Upper lobe of right lung (tissue), 1 donor: ENCODE results near the gene MTMR6. TPM values are rescaled to one million over a fixed set of nuclear protein-coding genes. Genes with fewer than 3 reads are reported as not detected.
A peak's percentile ranks its signal among the peaks of the same experiment; 100 is the strongest.

Experiments
- ATAC-seq: fragments of 200-7000 bp; cut with Tn5 transposase; one replicate; pipeline ENCODE4 v1.9.1; 2020; ENCODE audit warnings: mild to moderate bottlenecking, moderate library complexity
- DNase-seq: peaks from one replicate; pipeline ENCODE4 v3.0.0-alpha.2; 2020
- H3K27ac ChIP-seq: fragments of 200-600 bp; one replicate; pipeline ENCODE4 v1.8.0; 2022
- H3K27me3 ChIP-seq: fragments of 200-600 bp; one replicate; pipeline ENCODE4 v1.8.0; 2022; ENCODE audit warnings: mild to moderate bottlenecking
- H3K36me3 ChIP-seq: fragments of 200-600 bp; one replicate; pipeline ENCODE4 v1.8.0; 2022
- H3K4me1 ChIP-seq: fragments of 200-600 bp; one replicate; pipeline ENCODE4 v1.8.0; 2022
- H3K4me3 ChIP-seq: fragments of 200-600 bp; one replicate; pipeline ENCODE4 v1.8.0; 2022; ENCODE audit warnings: mild to moderate bottlenecking
- H3K9me3 ChIP-seq: fragments of 200-600 bp; one replicate; pipeline ENCODE4 v1.8.0; 2022
- CTCF ChIP-seq: fragments of 200-600 bp; IDR thresholded peaks from one replicate; pipeline ENCODE4 v1.8.0; 2022; ENCODE audit warnings: antibody characterized with exemption
- intact Hi-C: fragments of 100-400 bp; cut with DNase I; formaldehyde crosslinking; loops from one replicate; pipeline ENCODE4 v1.11.0; 2022
- total RNA-seq: library from RNA; stranded (reverse); fragmentation: NEBNext Ultra II Directional; extraction: Animal tissue kit (Norgen Biotek cat#: 25700); gene quantifications from one replicate; pipeline ENCODE4 v1.2.1, GENCODE V29; 2021
- donor health status: DM: no; HTN: yes; CAD: no; lungs with severe emphysema.

Gene MTMR6
- total RNA-seq, 1 donor from 2014 or later = 20.1 TPM

GRCh38 chr13:25252752-25253151 is 34.5 kb downstream of the MTMR6 start:
- ATAC-seq = no peak
- no peak overlapping the region for H3K27ac ChIP-seq
- H3K36me3 ChIP-seq = peaks cover 82% of the 10 kb centered on the region
- H3K4me3 ChIP-seq = no peak overlapping the region
- no peak for DNase-seq
- no peak for TF ChIP-seq CTCF
- intact Hi-C loops = no loop called here
- H3K4me1 ChIP-seq = no peaks in the 10 kb centered on the region
- no peaks in the 10 kb centered on the region for H3K27me3 ChIP-seq
- no peaks in the 10 kb centered on the region for H3K9me3 ChIP-seq

- H3K27me3 ChIP-seq = no peaks in the 10 kb centered on the region
- DNase-seq = no peak
- H3K9me3 ChIP-seq = no peaks in the 10 kb centered on the region
- H3K36me3 ChIP-seq = peaks cover 78% of the 10 kb centered on the region
- intact Hi-C loops = no loop called here
- H3K4me1 ChIP-seq = no peaks in the 10 kb centered on the region
- H3K4me3 ChIP-seq = no peak overlapping the region
- H3K27ac ChIP-seq = no peak overlapping the region
- TF ChIP-seq CTCF = no peak
- peak; percentile 76 for ATAC-seq
These were observed 35.1 kb downstream of the MTMR6 start for GRCh38 chr13:25252225-25252624.

- TF ChIP-seq CTCF = peak; percentile 17
- ATAC-seq (peak; percentile 76), DNase-seq (no peak)
- intact Hi-C loops = no loop called here
- Histone ChIP-seq H3K4me3 (no peak overlapping the region), H3K27ac (no peak overlapping the region), H3K4me1 (no peaks in the 10 kb centered on the region), H3K9me3 (no peaks in the 10 kb centered on the region), H3K27me3 (no peaks in the 10 kb centered on the region), H3K36me3 (peaks cover 49% of the 10 kb centered on the region)
These were observed 38.2 kb downstream of the MTMR6 start for GRCh38 chr13:25249001-25249543.

- no peaks in the 10 kb centered on the region for H3K9me3 ChIP-seq
- H3K27ac ChIP-seq = no peak overlapping the region
- TF ChIP-seq CTCF = no peak
- H3K36me3 ChIP-seq = peaks cover 39% of the 10 kb centered on the region
- no peaks in the 10 kb centered on the region for H3K27me3 ChIP-seq
- DNase-seq (no peak), ATAC-seq (peak; percentile 32)
- intact Hi-C loops = no loop called here
- no peak overlapping the region for H3K4me3 ChIP-seq
- H3K4me1 ChIP-seq = no peaks in the 10 kb centered on the region
These were observed 39.2 kb downstream of the MTMR6 start for GRCh38 chr13:25248071-25248470.

GRCh38 chr13:25247360-25247759 is 39.9 kb downstream of the MTMR6 start:
- H3K9me3 ChIP-seq = no peaks in the 10 kb centered on the region
- H3K27ac ChIP-seq = no peak overlapping the region
- no peaks in the 10 kb centered on the region for H3K27me3 ChIP-seq
- intact Hi-C loops = no loop called here
- peaks cover 32% of the 10 kb centered on the region for H3K36me3 ChIP-seq
- no peaks in the 10 kb centered on the region for H3K4me1 ChIP-seq
- no peak overlapping the region for H3K4me3 ChIP-seq
- DNase-seq = no peak
- TF ChIP-seq CTCF = no peak
- no peak for ATAC-seq

- H3K4me1 ChIP-seq = no peaks in the 10 kb centered on the region
- ATAC-seq = no peak
- H3K27ac ChIP-seq = no peak overlapping the region
- TF ChIP-seq CTCF = no peak
- intact Hi-C loops = no loop called here
- H3K27me3 ChIP-seq = no peaks in the 10 kb centered on the region
- peaks cover 1% of the 10 kb centered on the region for H3K36me3 ChIP-seq
- H3K9me3 ChIP-seq = no peaks in the 10 kb centered on the region
- DNase-seq = no peak
- no peak overlapping the region for H3K4me3 ChIP-seq
These were observed 43.2 kb downstream of the MTMR6 start for GRCh38 chr13:25244123-25244522.
